PC-3 (cell line): ENCODE results near the gene GPR156. TPM values are rescaled to one million over a fixed set of nuclear protein-coding genes. Genes with fewer than 3 reads are reported as not detected.

Source experiments
- ATAC-seq: fragments of 200-7000 bp; cut with Tn5 transposase; 2 replicates; pipeline ENCODE4 v1.9.1; 2020; ENCODE audit warnings: mild to moderate bottlenecking, moderate library complexity
- BruUV-seq: library from RNA; stranded (reverse); fragments of 400-500 nt; replicated peaks from 2 replicates; lab custom pipeline; 2021; lab: Mats Ljungman, UMichigan
- CTCF ChIA-PET: fragments of 300-600 bp; sonication (Branson Sonifier 250); formaldehyde crosslinking; loops from one replicate; lab custom pipeline; 2022; ENCODE audit warnings: antibody characterized with exemption; lab: Charles Lee
- POLR2A ChIA-PET: fragments of 300-600 bp; sonication (Branson Sonifier 250); formaldehyde crosslinking; loops from one replicate; lab custom pipeline; 2022; ENCODE audit warnings: antibody characterized with exemption; ENCODE audit not compliant: unreplicated experiment; lab: Charles Lee
- DNase-seq: peaks from one replicate; pipeline ENCODE4 v3.0.0-alpha.2; 2015
- H2AFZ ChIP-seq: fragments of 300-600 bp; sonication (generic); 2 replicates; pipeline ENCODE4 v1.6.0; 2016; ENCODE audit warnings: antibody characterized with exemption, low read length
- H3F3A ChIP-seq: fragments of 300-600 bp; sonication (generic); one replicate; pipeline ENCODE4 v1.6.0; 2017; ENCODE audit warnings: antibody characterized with exemption, low read length, control low read depth, mild to moderate bottlenecking; ENCODE audit not compliant: unreplicated experiment
- H3K27ac ChIP-seq: fragments of 300-600 bp; sonication (generic); 2 replicates; pipeline ENCODE4 v1.5.1; 2016; ENCODE audit warnings: mild to moderate bottlenecking, low read length
- H3K27me3 ChIP-seq: fragments of 300-600 bp; sonication (generic); 2 replicates; pipeline ENCODE4 v1.6.1; 2016; ENCODE audit warnings: low read length, mixed read lengths
- H3K36me3 ChIP-seq: fragments of 300-600 bp; sonication (generic); 2 replicates; pipeline ENCODE4 v1.6.1; 2016; ENCODE audit warnings: low read depth, mixed run types, low read length, mixed read lengths
- H3K4me1 ChIP-seq: fragments of 300-600 bp; sonication (generic); 2 replicates; pipeline ENCODE4 v1.5.1; 2016; ENCODE audit warnings: low read length; ENCODE audit not compliant: insufficient read depth
- H3K4me2 ChIP-seq: fragments of 300-600 bp; sonication (generic); 2 replicates; pipeline ENCODE4 v1.6.0; 2016; ENCODE audit warnings: low read length
- H3K4me3 ChIP-seq: fragments of 300-600 bp; sonication (generic); 2 replicates; pipeline ENCODE4 v1.5.1; 2016; ENCODE audit warnings: mild to moderate bottlenecking, low read length, mixed read lengths
- H3K79me2 ChIP-seq: fragments of 300-600 bp; sonication (generic); 2 replicates; pipeline ENCODE4 v1.6.1; 2017; ENCODE audit warnings: low read length, mixed read lengths
- H3K9ac ChIP-seq: fragments of 300-600 bp; sonication (generic); 2 replicates; pipeline ENCODE4 v1.6.0; 2016; ENCODE audit warnings: mild to moderate bottlenecking, low read length
- H3K9me2 ChIP-seq: fragments of 300-600 bp; sonication (generic); replicated peaks from 2 replicates; pipeline ENCODE4 v1.6.1; 2016; ENCODE audit warnings: mixed run types, low read length, mixed read lengths
- H3K9me3 ChIP-seq: fragments of 300-600 bp; sonication (generic); 2 replicates; pipeline ENCODE4 v1.6.1; 2016; ENCODE audit warnings: low read length, mixed read lengths
- H4K20me1 ChIP-seq: fragments of 300-600 bp; sonication (generic); 2 replicates; pipeline ENCODE4 v1.6.1; 2016; ENCODE audit warnings: low read length, mixed read lengths
- CTCF ChIP-seq: fragments of 300-600 bp; sonication (generic); conservative IDR thresholded peaks from 2 replicates; pipeline ENCODE4 v1.5.1; 2017; ENCODE audit warnings: antibody characterized with exemption, low read depth, mild to moderate bottlenecking, low read length
- EZH2 ChIP-seq: fragments of 300-600 bp; sonication (generic); IDR thresholded peaks from one replicate; pipeline ENCODE4 v1.6.1; 2017; ENCODE audit warnings: antibody characterized with exemption, mild to moderate bottlenecking, low read length; ENCODE audit not compliant: unreplicated experiment
- EZH2phosphoT487 ChIP-seq: fragments of 300-600 bp; sonication (generic); IDR thresholded peaks from 2 replicates; pipeline ENCODE4 v1.6.1; 2018; ENCODE audit warnings: mild to moderate bottlenecking, antibody characterized with exemption, low read length, borderline replicate concordance
- intact Hi-C: fragments of 100-400 bp; cut with micrococcal nuclease; formaldehyde crosslinking; loops from 2 replicates; pipeline ENCODE4 v1.9.0; 2023
- total RNA-seq: library from RNA; depleted of rRNA; stranded (reverse); fragments of >200 nt; gene quantifications from 2 replicates; pipeline ENCODE4 v1.2.3, GENCODE V29; 2014; rRNA removed

GPR156 gene
- total RNA-seq, 1 experiment from 2014 or later: 5.1 TPM

GRCh38 chr3:120125992-120126391, 159.0 kb downstream of the GPR156 start:
- no peak overlapping the region for H3K4me2 ChIP-seq
- DNase-seq: no peak
- H3K27ac ChIP-seq: no peak overlapping the region
- H3K4me3 ChIP-seq: no peak overlapping the region
- no peaks in the 10 kb centered on the region for H3K36me3 ChIP-seq
- H2AFZ ChIP-seq: no peak overlapping the region
- no TSS peak for BruUV-seq
- H3F3A ChIP-seq: no peaks in the 10 kb centered on the region
- no peaks in the 10 kb centered on the region for H3K9me3 ChIP-seq
- H3K4me1 ChIP-seq: peaks cover 9% of the 10 kb centered on the region
- no peaks in the 10 kb centered on the region for H3K79me2 ChIP-seq
- intact Hi-C loops: no loop called here
- H4K20me1 ChIP-seq: no peaks in the 10 kb centered on the region
- no peaks in the 10 kb centered on the region for H3K27me3 ChIP-seq
- CTCF ChIA-PET: no interaction called here
- no peak overlapping the region for H3K9ac ChIP-seq
- POLR2A ChIA-PET: no interaction called here
- peak; percentile 49; the same call in 1 of the 2 replicates for ATAC-seq
- TF ChIP-seq CTCF (no peak), EZH2phosphoT487 (no peak), EZH2 (no peak)
- no peaks in the 10 kb centered on the region for H3K9me2 ChIP-seq

GRCh38 chr3:120119846-120120510, 165.0 kb downstream of the GPR156 start:
- CTCF ChIA-PET: no interaction called here
- ATAC-seq (no peak), DNase-seq (no peak)
- Histone ChIP-seq H3K4me1 (peaks cover 4% of the 10 kb centered on the region), H3F3A (no peaks in the 10 kb centered on the region), H4K20me1 (no peaks in the 10 kb centered on the region), H3K27me3 (no peaks in the 10 kb centered on the region), H3K9me3 (0 out of 2 replicates have a peak, but pooled peaks cover 7% of the 10 kb centered on the region), H3K79me2 (no peaks in the 10 kb centered on the region), H3K36me3 (no peaks in the 10 kb centered on the region), H3K9me2 (no peaks in the 10 kb centered on the region), H3K4me2 (no peak overlapping the region), H3K9ac (no peak overlapping the region), H2AFZ (no peak overlapping the region), H3K27ac (no peak overlapping the region), H3K4me3 (no peak overlapping the region)
- intact Hi-C loops: no loop called here
- TF ChIP-seq EZH2phosphoT487: no peak
- no peak for TF ChIP-seq EZH2
- TF ChIP-seq CTCF: no peak
- no TSS peak for BruUV-seq
- POLR2A ChIA-PET: no interaction called here

Other genes starting within 250 kb of the GPR156 start
- gene GSK3B, start 190.8 kb downstream of the GPR156 start, total RNA-seq: 55.8 and 71.9 TPM in 2 replicates
- 33.7 and 35.2 TPM in 2 replicates for gene LRRC58, start 64.1 kb upstream of the GPR156 start, total RNA-seq
- gene FSTL1, start 165.8 kb upstream of the GPR156 start, total RNA-seq: 178 and 185 TPM in 2 replicates